Ovary (tissue), 3 donors: ENCODE data around the gene TNFRSF14.

Experiments used
- CTCF ChIP-seq, 3 donors: fragments of 450-650 bp in 2 of 3; fragments of 200-600 bp in 1 of 3; IDR thresholded peaks; one replicate each; pipeline versions ENCODE4 v1.5.1 to v1.8.0; 2016 to 2022; ENCODE audit warnings: antibody characterized with exemption in 3 of 3, mild to moderate bottlenecking in 1 of 3
- EP300 ChIP-seq: sonication (generic); formaldehyde crosslinking; IDR thresholded peaks from one replicate; pipeline ENCODE4 v1.6.1; 2017; ENCODE audit warnings: antibody characterized with exemption
- POLR2A ChIP-seq: fragments of 450-650 bp; IDR thresholded peaks from one replicate; pipeline ENCODE4 v1.6.1; 2017; ENCODE audit warnings: antibody characterized with exemption, mild to moderate bottlenecking, moderate library complexity
- donor health status: DM: no; HTN: no; CAD: no.

- TF ChIP-seq EP300 (no peak), CTCF (IDR thresholded peaks at IDR 0.05) (no peak), POLR2A (no peak)
These were observed 47.4 kb upstream of the TNFRSF14 start for GRCh38 chr1:2508751-2509150.
